HEK293T (cell line): ENCODE data around the gene CUEDC1.

Experiments used
- CTCF ChIA-PET: fragments of 350-600 bp; formaldehyde crosslinking; extraction: SDS; loops from one replicate; lab custom pipeline; 2021; ENCODE audit warnings: antibody characterized with exemption, inconsistent platforms; lab: Yijun Ruan, JAX
- POLR2A ChIA-PET: fragments of 350-600 bp; formaldehyde crosslinking; extraction: SDS; loops from one replicate; lab custom pipeline; 2020; ENCODE audit warnings: antibody characterized with exemption, inconsistent platforms; lab: Yijun Ruan, JAX
- DNase-seq: peaks from one replicate; pipeline ENCODE4 v3.0.0; 2012; ENCODE audit warnings: mixed read lengths; ENCODE audit errors: extremely low spot score
- ARNT ChIP-seq: fragments of 450-650 bp; IDR thresholded peaks from 2 replicates; pipeline ENCODE4 v1.6.1; 2017; ENCODE audit warnings: mild to moderate bottlenecking
- BHLHE40 ChIP-seq: fragments of 450-650 bp; IDR thresholded peaks from 2 replicates; pipeline ENCODE4 v1.6.1; 2016; ENCODE audit warnings: mild to moderate bottlenecking, moderate library complexity, borderline replicate concordance
- CTBP1 ChIP-seq: fragments of 450-650 bp; IDR thresholded peaks from 2 replicates; pipeline ENCODE4 v1.6.1; 2016; ENCODE audit warnings: borderline replicate concordance
- ELF4 ChIP-seq: fragments of 450-650 bp; IDR thresholded peaks from 2 replicates; pipeline ENCODE4 v1.6.1; 2017; ENCODE audit warnings: antibody characterized with exemption
- FOXA1 ChIP-seq: fragments of 450-650 bp; IDR thresholded peaks from 2 replicates; pipeline ENCODE4 v1.6.1; 2016; ENCODE audit warnings: mild to moderate bottlenecking
- FOXK2 ChIP-seq: fragments of 450-650 bp; IDR thresholded peaks from 2 replicates; pipeline ENCODE4 v1.6.1; 2016; ENCODE audit warnings: mild to moderate bottlenecking
- FOXM1 ChIP-seq: fragments of 450-650 bp; IDR thresholded peaks from 2 replicates; pipeline ENCODE4 v1.6.1; 2017; ENCODE audit warnings: mild to moderate bottlenecking, borderline replicate concordance
- HDGF ChIP-seq: fragments of 450-650 bp; IDR thresholded peaks from 2 replicates; pipeline ENCODE4 v1.6.1; 2017; ENCODE audit warnings: antibody characterized with exemption, borderline replicate concordance
- L3MBTL2 ChIP-seq: fragments of 450-650 bp; conservative IDR thresholded peaks from 2 replicates; pipeline ENCODE4 v1.6.1; 2016; ENCODE audit warnings: mild to moderate bottlenecking
- LEF1 ChIP-seq: fragments of 450-650 bp; IDR thresholded peaks from 2 replicates; pipeline ENCODE4 v1.6.1; 2017; ENCODE audit warnings: mild to moderate bottlenecking, borderline replicate concordance
- NFRKB ChIP-seq: fragments of 450-650 bp; IDR thresholded peaks from 2 replicates; pipeline ENCODE4 v1.6.1; 2016; ENCODE audit warnings: mild to moderate bottlenecking, moderate library complexity
- PKNOX1 ChIP-seq: fragments of 450-650 bp; IDR thresholded peaks from 2 replicates; pipeline ENCODE4 v1.6.1; 2016
- SP1 ChIP-seq: fragments of 450-650 bp; IDR thresholded peaks from 2 replicates; pipeline ENCODE4 v1.6.1; 2017
- SUZ12 ChIP-seq: fragments of 450-650 bp; IDR thresholded peaks from 2 replicates; pipeline ENCODE4 v1.6.1; 2016; ENCODE audit warnings: mild to moderate bottlenecking
- TARDBP ChIP-seq: fragments of 450-650 bp; IDR thresholded peaks from 2 replicates; pipeline ENCODE4 v1.6.1; 2016
- ZNF384 ChIP-seq: fragments of 450-650 bp; IDR thresholded peaks from 2 replicates; pipeline ENCODE4 v1.6.1; 2016

Gene CUEDC1

GRCh38 chr17:57999496-58000017, 44.3 kb upstream of the CUEDC1 start:
- ChIA-PET CTCF (interaction anchor here (0.5 to 7.7 kb wide), 22 partner anchors 10 to 958 kb away, joined by 3 to 84 read pairs (median 3); no protein-coding TSS in a partner anchor), POLR2A (interaction anchor here (0.6 to 2.8 kb wide), 11 partner anchors 8 to 148 kb away, joined by 3 to 13 read pairs (median 4); partner anchors contain the start of genes DYNLL2, SRSF1 and VEZF1)
- DNase-seq = peak; percentile 35
- TF ChIP-seq ELF4 = 0 out of 2 replicates have a peak, but pooled peaks have one; percentile 1
- no peak for TF ChIP-seq TARDBP

DNA sequence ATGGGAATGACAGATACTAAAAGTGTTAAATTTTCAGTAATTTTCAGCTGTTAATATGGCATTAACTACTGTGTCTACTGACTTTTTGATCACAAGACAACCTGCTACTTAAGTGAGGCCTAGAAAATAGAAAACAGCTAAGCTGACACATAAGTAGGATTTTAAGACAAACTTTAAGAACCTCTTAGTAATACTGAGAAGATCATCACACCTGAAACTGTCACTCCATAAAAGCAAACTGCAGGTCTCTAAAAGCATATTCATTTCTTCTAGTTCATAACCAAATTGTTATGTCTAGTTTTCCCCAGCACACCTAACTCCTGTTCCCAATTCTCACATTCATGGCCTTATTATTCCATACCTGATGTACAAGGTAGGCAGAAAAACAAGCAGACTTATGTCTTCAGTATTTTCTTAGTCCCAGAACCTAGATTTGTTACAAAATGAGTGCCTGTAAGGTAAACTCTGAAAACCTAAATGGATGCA, 43.8 kb upstream of the CUEDC1 start:
- no peak for DNase-seq
- no peak for TF ChIP-seq SP1
- TF ChIP-seq ELF4 = 0 out of 2 replicates have a peak, but pooled peaks have one; percentile 6
- TF ChIP-seq HDGF = no peak
- TF ChIP-seq CTBP1 = no peak
- no peak for TF ChIP-seq L3MBTL2
- TF ChIP-seq NFRKB = no peak
- no peak for TF ChIP-seq ARNT
- TF ChIP-seq SUZ12 = no peak
- TF ChIP-seq FOXK2 = no peak
- CTCF ChIA-PET = interaction anchor here (0.5 to 7.7 kb wide), 15 partner anchors 9 to 866 kb away, joined by 3 to 84 read pairs (median 4); no protein-coding TSS in a partner anchor
- POLR2A ChIA-PET = interaction anchor here (0.6 to 2.8 kb wide), 10 partner anchors 8 to 148 kb away, joined by 3 to 13 read pairs (median 4); partner anchors contain the start of genes DYNLL2, SRSF1 and VEZF1

DNA sequence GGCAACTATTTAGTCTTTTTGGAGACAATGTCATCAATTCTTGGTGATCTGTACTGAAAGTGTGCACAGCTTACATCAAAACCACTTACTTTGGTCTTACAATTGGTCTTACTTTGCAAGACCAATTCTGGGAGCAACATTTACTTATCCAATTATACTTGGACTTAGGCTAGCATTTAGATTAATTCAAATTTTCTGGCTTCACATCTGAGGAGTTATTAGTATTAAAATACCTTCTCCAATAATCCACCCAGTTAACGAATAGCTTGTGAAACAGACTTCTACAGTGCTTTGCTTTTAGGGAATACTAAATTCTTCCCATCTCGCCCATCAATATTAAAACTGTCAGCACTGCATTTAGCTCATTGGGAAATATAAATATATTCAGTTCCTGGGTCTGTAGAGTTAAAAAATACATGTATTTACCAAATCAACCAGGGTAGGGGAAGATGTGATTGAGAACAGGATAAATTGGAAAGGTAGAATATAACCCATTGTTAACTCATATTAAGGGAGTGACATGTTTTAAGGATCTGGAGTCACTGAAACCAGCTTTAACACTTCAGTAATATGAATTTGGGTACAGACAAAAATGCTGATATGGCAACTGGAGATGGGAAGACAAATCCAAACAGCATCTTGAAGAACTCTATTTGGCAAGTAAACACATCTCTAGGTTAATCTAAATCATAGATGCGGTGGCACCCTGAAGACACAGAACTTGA, 42.0 kb upstream of the CUEDC1 start:
- ChIA-PET CTCF (interaction anchor here (1.5 to 7.7 kb wide), 2 partner anchors 105 to 140 kb away, joined by 4 to 84 read pairs; no protein-coding TSS in a partner anchor), POLR2A (interaction anchor here (0.9 to 5.9 kb wide), 6 partner anchors 9 to 147 kb away, joined by 4 to 42 read pairs (median 4); partner anchors contain the start of genes MRPS23, SRSF1 and VEZF1)
- no peak for DNase-seq
- TF ChIP-seq HDGF (no peak), PKNOX1 (no peak), NFRKB (no peak), ELF4 (0 out of 2 replicates have a peak, but pooled peaks have one; percentile 10), ARNT (no peak)

DNA sequence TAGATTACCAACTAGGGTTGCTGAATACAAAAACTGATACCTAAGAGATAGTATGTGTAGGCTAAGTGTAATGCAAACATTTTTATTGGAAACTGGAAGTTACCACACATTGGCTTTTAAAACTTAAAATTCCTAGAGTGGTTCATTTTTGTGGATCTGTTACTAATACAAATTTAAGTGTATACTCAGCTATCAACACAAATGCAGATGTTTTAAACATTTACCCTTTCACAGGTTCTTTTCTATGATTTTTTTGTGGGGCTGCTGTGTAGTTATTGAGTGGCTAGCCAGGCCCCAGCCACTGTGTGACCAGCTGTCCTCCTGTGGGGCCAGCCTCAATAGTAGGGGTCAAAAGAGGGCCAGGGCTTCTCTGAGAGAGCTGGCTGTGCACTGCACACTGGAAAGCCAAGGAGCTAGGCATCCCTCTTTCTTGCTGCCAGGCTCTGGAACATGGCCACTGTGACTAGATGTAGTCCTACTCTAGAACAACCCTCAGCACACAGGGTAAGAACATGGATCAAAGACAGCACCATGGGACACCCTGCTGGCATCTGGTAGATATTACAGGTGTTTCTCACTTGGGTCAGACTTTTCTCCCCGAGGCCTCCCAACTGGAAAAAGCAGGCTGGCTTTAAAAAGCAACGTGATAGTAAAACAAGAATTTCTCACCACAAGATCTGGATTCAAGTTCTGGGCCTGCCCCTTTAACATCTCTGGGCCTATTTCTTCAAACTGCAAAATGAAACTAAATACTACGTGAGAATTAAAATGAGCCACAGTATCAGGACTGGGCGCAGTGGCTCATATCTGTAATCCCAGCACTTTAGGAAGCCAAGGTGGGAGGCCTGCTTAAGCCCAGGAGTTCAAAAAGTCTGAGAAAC, 40.1 kb upstream of the CUEDC1 start:
- POLR2A ChIA-PET = interaction anchor here (1.4 to 5.9 kb wide), 3 partner anchors 11 to 145 kb away, joined by 4 to 42 read pairs (median 4); partner anchors contain the start of genes CUEDC1, MRPS23 and SRSF1
- DNase-seq = peak; percentile 66

GRCh38 chr17:57994436-57994835, 39.2 kb upstream of the CUEDC1 start:
- DNase-seq = no peak
- ChIA-PET CTCF (interaction anchor here (1.6 to 7.7 kb wide), 2 partner anchors 120 to 137 kb away, joined by 4 to 84 read pairs; no protein-coding TSS in a partner anchor), POLR2A (interaction anchor here (0.9 to 5.9 kb wide), 4 partner anchors 12 to 102 kb away, joined by 3 to 42 read pairs (median 4); partner anchors contain the start of genes CUEDC1 and SRSF1)
- no peak for TF ChIP-seq FOXK2
- TF ChIP-seq FOXM1 = no peak
- TF ChIP-seq PKNOX1 = no peak
- TF ChIP-seq TARDBP = no peak
- TF ChIP-seq ARNT = no peak
- TF ChIP-seq CTBP1 = no peak
- TF ChIP-seq ZNF384 = no peak
- no peak for TF ChIP-seq FOXA1

More for the DNA sequence above, 40.1 kb upstream of the CUEDC1 start:
- TF ChIP-seq SUZ12 (no peak), PKNOX1 (no peak), L3MBTL2 (no peak), ZNF384 (no peak), FOXA1 (no peak), FOXK2 (no peak), ELF4 (no peak), HDGF (no peak), SP1 (no peak), BHLHE40 (no peak), LEF1 (no peak), FOXM1 (no peak), TARDBP (no peak), CTBP1 (no peak), NFRKB (no peak), ARNT (no peak)
- CTCF ChIA-PET = interaction anchor here (0.5 to 7.7 kb wide), 4 partner anchors 43 to 138 kb away, joined by 3 to 84 read pairs (median 4); no protein-coding TSS in a partner anchor
